ENCODE measurements around the gene KCTD2. TPM values are rescaled to one million over a fixed set of nuclear protein-coding genes. Genes with fewer than 3 reads are reported as not detected.
"Not testable (repeated sequence)": the region's sequence is repeated elsewhere in the genome, so short reads cannot be mapped to it uniquely, and the experiment has no call there.

KCTD2 gene
- total RNA-seq, 1 donor = 22.5 TPM

DNA sequence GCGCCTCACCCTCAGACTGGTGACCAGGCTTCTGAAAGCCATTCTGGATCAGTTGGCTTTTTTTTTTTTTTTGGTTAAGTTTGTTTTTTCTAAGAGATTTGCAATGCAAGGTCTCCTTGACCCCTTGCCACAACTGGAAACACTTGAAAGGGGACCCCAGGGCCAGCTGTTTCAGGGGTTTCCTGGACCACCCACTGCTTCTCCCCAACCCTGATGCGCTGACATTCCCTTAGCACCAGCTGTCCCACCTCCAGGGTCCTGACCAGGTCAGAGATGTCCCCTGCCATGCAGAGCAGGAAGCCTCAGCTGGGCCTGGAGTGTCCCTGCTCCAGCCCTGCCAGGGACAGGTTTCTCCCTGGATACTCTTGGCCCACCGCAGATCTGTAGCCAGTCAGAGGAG is 42.7 kb upstream of the KCTD2 start:
- TF ChIP-seq, protein P1, sequence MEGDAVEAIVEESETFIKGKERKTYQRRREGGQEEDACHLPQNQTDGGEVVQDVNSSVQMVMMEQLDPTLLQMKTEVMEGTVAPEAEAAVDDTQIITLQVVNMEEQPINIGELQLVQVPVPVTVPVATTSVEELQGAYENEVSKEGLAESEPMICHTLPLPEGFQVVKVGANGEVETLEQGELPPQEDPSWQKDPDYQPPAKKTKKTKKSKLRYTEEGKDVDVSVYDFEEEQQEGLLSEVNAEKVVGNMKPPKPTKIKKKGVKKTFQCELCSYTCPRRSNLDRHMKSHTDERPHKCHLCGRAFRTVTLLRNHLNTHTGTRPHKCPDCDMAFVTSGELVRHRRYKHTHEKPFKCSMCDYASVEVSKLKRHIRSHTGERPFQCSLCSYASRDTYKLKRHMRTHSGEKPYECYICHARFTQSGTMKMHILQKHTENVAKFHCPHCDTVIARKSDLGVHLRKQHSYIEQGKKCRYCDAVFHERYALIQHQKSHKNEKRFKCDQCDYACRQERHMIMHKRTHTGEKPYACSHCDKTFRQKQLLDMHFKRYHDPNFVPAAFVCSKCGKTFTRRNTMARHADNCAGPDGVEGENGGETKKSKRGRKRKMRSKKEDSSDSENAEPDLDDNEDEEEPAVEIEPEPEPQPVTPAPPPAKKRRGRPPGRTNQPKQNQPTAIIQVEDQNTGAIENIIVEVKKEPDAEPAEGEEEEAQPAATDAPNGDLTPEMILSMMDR (IDR thresholded peaks at IDR 0.05; ENCODE audit: insufficient read depth, low read depth, low read length) = no peak

DNA sequence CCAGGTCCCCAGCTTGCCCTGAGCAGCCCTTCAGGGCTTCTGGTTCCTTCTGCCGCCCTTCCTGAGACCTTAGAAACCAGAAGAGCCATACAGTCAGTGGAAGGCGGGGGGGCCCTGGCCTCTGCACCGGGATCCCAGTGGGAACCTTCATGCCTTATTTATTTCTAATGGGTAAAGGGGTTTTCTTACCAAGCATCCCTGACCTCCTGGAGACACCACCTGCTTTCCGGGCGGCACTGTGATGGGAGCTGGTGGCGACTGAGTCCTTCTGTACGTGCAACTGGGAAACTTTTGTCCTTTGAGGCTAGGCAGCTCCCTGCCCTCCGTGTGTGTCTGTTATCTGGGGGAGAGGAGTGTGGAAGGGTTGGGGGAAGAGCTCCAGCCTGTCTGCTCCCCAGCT is 41.7 kb upstream of the KCTD2 start:
- no peak for DNase-seq (ENCODE audit: low read depth)
- TF ChIP-seq, protein P1 (IDR thresholded peaks at IDR 0.05; ENCODE audit: insufficient read depth, low read depth, low read length) = no peak
- H3K4me3 ChIP-seq (ENCODE audit: low read depth, low read length) = no peak overlapping the region

More for the DNA sequence above, 42.7 kb upstream of the KCTD2 start:
- H3K4me3 ChIP-seq (ENCODE audit: low read depth, low read length) = no peak overlapping the region
- no peak for DNase-seq (ENCODE audit: low read depth)

DNA sequence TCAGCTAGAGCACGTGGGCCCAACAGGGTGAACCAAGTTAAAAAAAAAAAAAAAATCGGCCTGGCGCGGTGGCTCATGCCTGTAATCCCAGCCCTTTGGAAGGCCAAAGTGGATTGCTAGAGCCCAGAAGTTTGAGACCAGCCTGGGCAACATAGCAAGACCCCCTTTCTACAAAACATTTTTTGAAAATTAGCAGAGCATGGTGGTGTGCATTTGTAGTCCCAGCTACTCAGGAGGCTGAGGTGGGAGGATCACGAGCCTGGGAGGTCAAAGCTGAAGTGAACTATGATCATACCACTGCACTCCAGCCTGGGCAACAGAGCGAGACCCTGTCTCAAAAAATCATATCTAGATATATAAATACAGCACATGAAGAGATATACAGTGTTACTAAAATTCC is 40.9 kb upstream of the KCTD2 start:
- DNase-seq (ENCODE audit: low read depth); H3K4me3 ChIP-seq (ENCODE audit: low read depth, low read length): not testable (repeated sequence)

DNA sequence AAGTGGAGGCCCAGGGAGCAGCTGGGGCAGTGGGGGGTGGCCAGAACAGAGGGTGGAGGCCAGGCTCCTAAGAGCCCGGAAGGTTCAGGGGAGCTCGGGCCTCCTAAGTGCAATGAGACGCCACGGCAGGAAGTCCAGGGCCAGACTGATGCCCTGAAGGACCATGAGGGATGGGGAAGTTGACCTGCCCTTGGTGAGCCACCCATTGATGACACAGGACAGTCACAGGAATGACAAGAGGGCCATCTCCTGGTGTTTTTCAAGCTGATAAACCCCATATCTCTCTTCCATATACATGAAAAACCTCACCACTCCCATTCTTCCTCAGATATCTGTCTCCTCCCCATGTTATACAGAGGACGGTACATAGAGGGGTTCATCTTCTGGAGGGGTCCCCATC is 40.4 kb upstream of the KCTD2 start:
- DNase-seq (ENCODE audit: low read depth) = no peak
- TF ChIP-seq, protein P1 (IDR thresholded peaks at IDR 0.05; ENCODE audit: insufficient read depth, low read depth, low read length) = no peak
- no peak overlapping the region for H3K4me3 ChIP-seq (ENCODE audit: low read depth, low read length)

DNA sequence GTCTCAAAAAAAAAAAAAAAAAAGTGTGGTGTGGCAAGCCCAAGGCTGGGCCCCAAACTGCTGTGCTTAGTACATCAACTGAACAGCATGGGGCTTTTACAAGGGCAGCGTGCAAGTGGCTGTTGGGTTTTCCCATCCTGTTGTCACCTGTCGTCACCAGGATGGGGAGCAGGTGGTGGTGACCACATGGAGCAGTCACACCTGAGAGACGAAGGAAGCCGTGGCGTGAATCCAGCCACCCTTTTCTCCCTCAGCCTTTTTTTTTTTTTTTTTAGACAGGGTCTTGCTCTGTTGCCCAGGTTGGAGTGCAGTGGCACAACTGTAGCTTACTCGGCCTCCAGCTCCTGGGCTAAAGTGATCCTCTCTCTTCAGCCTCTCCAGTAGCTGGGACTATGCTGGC is 38.7 kb upstream of the KCTD2 start:
- TF ChIP-seq, protein P1 (IDR thresholded peaks at IDR 0.05; ENCODE audit: insufficient read depth, low read depth, low read length) = no peak
- no peak for DNase-seq (ENCODE audit: low read depth)
- H3K4me3 ChIP-seq (ENCODE audit: low read depth, low read length) = no peak overlapping the region

DNA sequence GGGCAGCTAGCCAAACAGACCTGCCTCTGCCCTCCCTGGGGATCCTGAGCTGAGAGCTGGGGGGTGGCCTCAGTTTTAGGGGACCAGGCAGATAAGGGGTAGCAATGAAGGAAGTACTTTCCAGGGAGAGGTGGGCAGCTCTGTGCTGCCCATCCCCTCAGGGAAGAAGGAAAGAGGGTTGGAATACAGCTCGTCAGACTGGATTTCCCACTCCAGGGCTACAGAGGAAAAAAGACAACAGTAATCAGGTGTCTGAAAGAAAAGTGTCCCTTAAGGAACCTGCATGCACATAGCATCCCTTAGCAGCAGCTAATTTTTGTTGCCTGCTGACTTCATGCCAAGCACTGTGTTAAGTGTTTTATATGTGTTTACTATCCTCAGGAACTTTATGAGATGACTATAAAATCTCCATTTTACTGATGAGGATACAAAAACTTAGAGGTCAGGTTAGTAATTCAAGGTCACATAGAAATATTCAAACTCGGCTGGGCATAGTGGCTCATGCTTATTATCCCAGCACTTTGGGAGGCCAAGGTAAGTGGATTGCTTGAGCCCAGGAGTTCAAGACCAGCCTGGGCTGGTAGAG is 37.8 kb upstream of the KCTD2 start:
- no peak overlapping the region for H3K4me3 ChIP-seq (ENCODE audit: low read depth, low read length)
- DNase-seq (ENCODE audit: low read depth) = peak; percentile 50
- TF ChIP-seq, protein P1 (IDR thresholded peaks at IDR 0.05; ENCODE audit: insufficient read depth, low read depth, low read length) = no peak

DNA sequence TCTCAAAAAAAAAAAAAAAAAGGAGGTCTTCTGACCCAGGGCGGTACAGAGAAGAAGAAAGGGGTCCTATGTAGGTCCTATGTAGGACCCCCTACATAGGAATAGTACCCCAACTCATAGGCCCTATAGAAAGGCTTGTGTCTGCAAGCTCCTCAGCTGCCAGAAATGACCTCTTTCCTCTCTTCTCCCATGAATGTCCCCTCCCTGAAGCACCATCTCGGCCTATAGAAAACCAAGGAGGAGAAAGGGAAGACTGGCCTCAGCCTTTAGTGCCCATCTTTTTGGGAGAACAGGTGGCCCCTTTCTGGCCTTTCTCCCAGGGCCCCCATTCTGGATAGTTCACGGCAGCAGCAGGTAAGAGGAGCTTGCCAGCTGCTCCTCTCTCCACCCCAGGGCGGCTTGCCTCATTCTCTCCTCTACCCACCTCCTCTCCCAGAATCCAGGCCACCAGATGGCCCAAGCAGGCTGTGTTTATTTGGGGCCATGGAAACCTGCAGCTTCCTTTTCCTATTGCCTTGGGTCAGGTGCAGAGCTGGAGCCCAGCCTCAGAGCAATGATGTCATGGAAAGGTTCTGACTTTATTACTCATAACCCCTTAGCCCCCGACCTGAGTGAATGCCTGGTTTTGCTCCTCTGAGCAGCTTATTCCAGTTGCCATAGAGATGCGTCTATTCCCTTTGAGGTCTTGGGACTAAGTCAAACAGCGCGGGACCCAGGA is 36.2 kb upstream of the KCTD2 start:
- TF ChIP-seq, protein P1 (IDR thresholded peaks at IDR 0.05; ENCODE audit: insufficient read depth, low read depth, low read length) = no peak
- peak; percentile 73 for DNase-seq (ENCODE audit: low read depth)
- H3K4me3 ChIP-seq (ENCODE audit: low read depth, low read length) = no peak overlapping the region

Measured in fibroblast of villous mesenchyme (primary cell).